ENCODE results near the gene PPP6R2.

GRCh38 chr22:50467341-50467740 lies 124.2 kb downstream of the PPP6R2 start:
- TF ChIP-seq CTCF (IDR thresholded peaks at IDR 0.05) = no peak
- no peak for TF ChIP-seq POLR2A (IDR thresholded peaks at IDR 0.05)
